HCT116 (cell line): ENCODE measurements around the gene OXER1. TPM values are rescaled to one million over a fixed set of nuclear protein-coding genes. Genes with fewer than 3 reads are reported as not detected.

Experiments
- ATAC-seq: fragments of 200-7000 bp; cut with Tn5 transposase; 2 replicates; pipeline ENCODE4 v1.9.1; 2020; ENCODE audit warnings: mild to moderate bottlenecking, moderate library complexity
- BruUV-seq: library from RNA; stranded (reverse); fragments of 400-500 nt; replicated peaks from 2 replicates; lab custom pipeline; 2021; lab: Mats Ljungman, UMichigan
- CTCF ChIA-PET: fragments of 300-600 bp; sonication (Branson Sonifier 250); formaldehyde crosslinking; loops from one replicate; lab custom pipeline; 2021; ENCODE audit warnings: antibody characterized with exemption; lab: Charles Lee
- POLR2A ChIA-PET: fragments of 300-600, 350-600 bp; sonication (Branson Sonifier 250); formaldehyde crosslinking; loops from one replicate; lab custom pipeline; 2021; ENCODE audit warnings: antibody characterized with exemption; lab: Charles Lee
- RAD21 ChIA-PET, 2 experiments: fragments of 300-600 bp; sonication (Branson Sonifier 250); formaldehyde crosslinking; loops; one replicate each; lab custom pipeline; 2023; ENCODE audit warnings: low total read pairs in 2 of 2; ENCODE audit not compliant: uncharacterized antibody in 2 of 2, unreplicated experiment in 2 of 2, low non-redundant PET in 1 of 2; lab: Charles Lee
- DNase-seq: peaks from one replicate; pipeline ENCODE4 v3.0.0-alpha.2; 2010; ENCODE audit warnings: low read depth, low spot score
- H2AFZ ChIP-seq: fragments of 200-600 bp; shearing (Covaris generic), sonication (generic); 2 replicates; pipeline ENCODE4 v1.6.1; 2017; ENCODE audit warnings: low read depth, mixed run types, mixed read lengths, antibody characterized with exemption, low read length; ENCODE audit not compliant: poor library complexity, severe bottlenecking
- H3K27ac ChIP-seq: 2 replicates; pipeline ENCODE4 v1.5.1; 2012; ENCODE audit warnings: low read depth, low read length
- H3K27me3 ChIP-seq: fragments of 200-600 bp; sonication (generic); 2 replicates; pipeline ENCODE4 v1.6.1; 2016; ENCODE audit warnings: mixed run types, low read length, mixed read lengths; ENCODE audit not compliant: insufficient read depth
- H3K36me3 ChIP-seq, 2 experiments: fragments of 200-500 bp in 1 of 2; fragments of 200-600 bp in 1 of 2; sonication (Bioruptor generic) in 1 of 2; sonication (generic) in 1 of 2; 2 replicates each; pipeline versions ENCODE4 v1.5.1 to v1.6.1; 2014 to 2016; ENCODE audit warnings: low read length in 2 of 2, inconsistent platforms in 1 of 2, mixed read lengths in 1 of 2, mixed run types in 1 of 2; ENCODE audit not compliant: insufficient read depth in 2 of 2, control insufficient read depth in 1 of 2
- H3K4me1 ChIP-seq, 2 experiments: fragments of 200-600 bp in 1 of 2; sonication (generic) in 1 of 2; 2 replicates each; pipeline versions ENCODE4 v1.5.1 to v1.6.1; 2012 to 2017; ENCODE audit warnings: low read length in 2 of 2, inconsistent platforms in 1 of 2, mild to moderate bottlenecking in 1 of 2, mixed read lengths in 1 of 2, mixed run types in 1 of 2, moderate library complexity in 1 of 2; ENCODE audit not compliant: insufficient read depth in 2 of 2, control insufficient read depth in 1 of 2
- H3K4me2 ChIP-seq: fragments of 200-600 bp; sonication (generic); 2 replicates; pipeline ENCODE4 v1.6.1; 2017; ENCODE audit warnings: mixed run types, low read length, mixed read lengths
- H3K4me3 ChIP-seq, 2 experiments: fragments of 200-600 bp in 1 of 2; sonication (generic) in 1 of 2; replicated peaks in 1 of 2; 2 replicates each; pipeline ENCODE4 v1.5.1; 2011 to 2016; ENCODE audit warnings: low read length in 2 of 2, control low read depth in 1 of 2, low read depth in 1 of 2, mild to moderate bottlenecking in 1 of 2, mixed read lengths in 1 of 2, mixed run types in 1 of 2
- H3K79me2 ChIP-seq: fragments of 200-600 bp; sonication (generic); 2 replicates; pipeline ENCODE4 v1.6.1; 2017; ENCODE audit warnings: mild to moderate bottlenecking, mixed run types, low read length, moderate library complexity, mixed read lengths; ENCODE audit not compliant: insufficient read depth
- H3K9ac ChIP-seq: fragments of 200-600 bp; sonication (generic); 2 replicates; pipeline ENCODE4 v1.6.1; 2016; ENCODE audit warnings: low read length, mixed read lengths
- H3K9me2 ChIP-seq: fragments of 200-600 bp; sonication (generic), shearing (Covaris generic); 2 replicates; pipeline ENCODE4 v1.6.1; 2017; ENCODE audit warnings: mixed run types, mild to moderate bottlenecking, moderate library complexity; ENCODE audit not compliant: insufficient read depth
- H3K9me3 ChIP-seq, 2 experiments: fragments of 200-500 bp in 1 of 2; fragments of 200-600 bp in 1 of 2; sonication (Bioruptor generic) in 1 of 2; sonication (generic) in 1 of 2; 2 replicates each; pipeline ENCODE4 v1.6.1; 2014 to 2017; ENCODE audit warnings: low read length in 2 of 2, mixed read lengths in 2 of 2, inconsistent platforms in 1 of 2, low read depth in 1 of 2, mild to moderate bottlenecking in 1 of 2, mixed run types in 1 of 2, moderate library complexity in 1 of 2; ENCODE audit not compliant: control insufficient read depth in 1 of 2, insufficient read depth in 1 of 2
- H4K20me1 ChIP-seq: fragments of 200-600 bp; sonication (generic), shearing (Covaris generic); 2 replicates; pipeline ENCODE4 v1.6.1; 2017; ENCODE audit warnings: mixed run types, mild to moderate bottlenecking, moderate library complexity; ENCODE audit not compliant: insufficient read depth
- ATF3 ChIP-seq: IDR thresholded peaks from 2 replicates; pipeline ENCODE4 v1.6.1; 2012
- CEBPB ChIP-seq: IDR thresholded peaks from 2 replicates; pipeline ENCODE4 v1.6.1; 2012; ENCODE audit warnings: low read depth
- CTCF ChIP-seq, 3 experiments: fragments of 200-600 bp in 1 of 3; sonication (generic) in 1 of 3; IDR thresholded peaks in 2 of 3; conservative IDR thresholded peaks in 1 of 3; 2 replicates each; pipeline ENCODE4 v1.5.1; 2012 to 2017; ENCODE audit warnings: low read depth in 2 of 3, low read length in 2 of 3, antibody characterized with exemption in 1 of 3, borderline replicate concordance in 1 of 3, control low read depth in 1 of 3, mild to moderate bottlenecking in 1 of 3, mixed read lengths in 1 of 3, mixed run types in 1 of 3, moderate library complexity in 1 of 3; ENCODE audit not compliant: insufficient read depth in 1 of 3
- EGR1 ChIP-seq: IDR thresholded peaks from 2 replicates; pipeline ENCODE4 v1.6.1; 2012; ENCODE audit warnings: low read depth
- ELF1 ChIP-seq: IDR thresholded peaks from 2 replicates; pipeline ENCODE4 v1.6.1; 2012; ENCODE audit warnings: low read depth, borderline replicate concordance
- EZH2 ChIP-seq: fragments of 200-600 bp; sonication (generic); IDR thresholded peaks from 2 replicates; pipeline ENCODE4 v1.6.1; 2017; ENCODE audit warnings: antibody characterized with exemption, mixed run types
- EZH2phosphoT487 ChIP-seq: fragments of 200-600 bp; IDR thresholded peaks from 2 replicates; pipeline ENCODE4 v1.6.1; 2018; ENCODE audit warnings: antibody characterized with exemption, borderline replicate concordance
- JUND ChIP-seq: IDR thresholded peaks from 2 replicates; pipeline ENCODE4 v1.6.1; 2012
- POLR2A ChIP-seq: IDR thresholded peaks from 2 replicates; pipeline ENCODE4 v1.7.0; 2011; ENCODE audit warnings: borderline replicate concordance; ENCODE audit not compliant: insufficient read depth, insufficient read length; ENCODE audit errors: extremely low read depth
- POLR2AphosphoS5 ChIP-seq: IDR thresholded peaks from 2 replicates; pipeline ENCODE4 v1.6.1; 2011; ENCODE audit warnings: mild to moderate bottlenecking, low read depth, low read length, moderate library complexity
- RAD21 ChIP-seq: IDR thresholded peaks from 2 replicates; pipeline ENCODE4 v1.6.1; 2012; ENCODE audit warnings: low read depth, mild to moderate bottlenecking
- REST ChIP-seq: IDR thresholded peaks from 2 replicates; pipeline ENCODE4 v1.6.1; 2012; ENCODE audit warnings: low read depth
- SIN3A ChIP-seq: IDR thresholded peaks from 2 replicates; pipeline ENCODE4 v1.6.1; 2012; ENCODE audit warnings: low read depth
- SP1 ChIP-seq: IDR thresholded peaks from 2 replicates; pipeline ENCODE4 v1.6.1; 2012; ENCODE audit warnings: low read depth
- SRF ChIP-seq: IDR thresholded peaks from 2 replicates; pipeline ENCODE4 v1.6.1; 2012; ENCODE audit warnings: low read depth
- YY1 ChIP-seq: IDR thresholded peaks from 2 replicates; pipeline ENCODE4 v1.6.1; 2011; ENCODE audit warnings: low read length, low read depth, moderate library complexity, mild to moderate bottlenecking; ENCODE audit not compliant: insufficient replicate concordance; ENCODE audit errors: extremely low read depth
- ZBTB33 ChIP-seq: IDR thresholded peaks from 2 replicates; pipeline ENCODE4 v1.6.1; 2011; ENCODE audit warnings: mild to moderate bottlenecking, low read length, moderate library complexity; ENCODE audit not compliant: insufficient replicate concordance; ENCODE audit errors: extremely low read depth
- ZNF274 ChIP-seq: fragments of 200-500 bp; sonication (Bioruptor generic); IDR thresholded peaks from 2 replicates; pipeline ENCODE4 v1.6.1; 2014; ENCODE audit warnings: mild to moderate bottlenecking, low read depth, low read length, inconsistent platforms
- intact Hi-C: fragments of 100-400 bp; cut with micrococcal nuclease; formaldehyde crosslinking; loops from 2 replicates; pipeline ENCODE4 v1.10.0; 2022
- total RNA-seq: library from RNA; stranded (reverse); gene quantifications from one replicate; pipeline ENCODE4 v1.2.1, GENCODE V29; 2021; ENCODE audit not compliant: unreplicated experiment

The OXER1 gene
- total RNA-seq, 1 experiment from 2014 or later: not detected

GRCh38 chr2:42767899-42768705, 4.2 kb upstream of the OXER1 start:
- H3K9me2 ChIP-seq: no peaks in the 10 kb centered on the region
- no peak overlapping the region for H2AFZ ChIP-seq
- DNase-seq: no peak
- ChIA-PET RAD21 (no interaction called here), CTCF (no interaction called here), POLR2A (no interaction called here)
- no peaks in the 10 kb centered on the region for H3K79me2 ChIP-seq
- intact Hi-C loops: no loop called here
- H4K20me1 ChIP-seq: no peaks in the 10 kb centered on the region
- no peak overlapping the region for H3K4me2 ChIP-seq
- H3K27me3 ChIP-seq: no peaks in the 10 kb centered on the region
- H3K4me1 ChIP-seq: peaks cover 0 to 3% of the 10 kb centered on the region in 2 experiments; a peak in 1 of 4 replicates
- H3K36me3 ChIP-seq: no peaks in the 10 kb centered on the region
- H3K9me3 ChIP-seq: no peaks in the 10 kb centered on the region
- no peak overlapping the region for H3K4me3 ChIP-seq
- no TSS peak for BruUV-seq
- ATAC-seq: no peak
- no peak overlapping the region for H3K9ac ChIP-seq
- TF ChIP-seq ZNF274 (no peak), JUND (no peak), CEBPB (no peak), CTCF (IDR thresholded peaks at IDR 0.05 in 2 of 3, conservative IDR thresholded peaks at IDR 0.05 in 1 of 3; ENCODE audit: borderline replicate concordance in 1 of 3, insufficient read depth in 1 of 3, low read depth in 2 of 3, low read length in 2 of 3) (no peak), ATF3 (no peak), SP1 (no peak), EZH2phosphoT487 (no peak), YY1 (no peak), POLR2A (no peak), ZBTB33 (no peak), EGR1 (no peak), RAD21 (no peak), ELF1 (no peak), POLR2AphosphoS5 (no peak), SIN3A (no peak), EZH2 (no peak), SRF (no peak), REST (no peak)
- no peak overlapping the region for H3K27ac ChIP-seq
